Panc1 (cell line): ENCODE data around the gene FAM53A. TPM values are rescaled to one million over a fixed set of nuclear protein-coding genes. Genes with fewer than 3 reads are reported as not detected.

Source experiments
- ATAC-seq: fragments of 200-7000 bp; cut with Tn5 transposase; 2 replicates; pipeline ENCODE4 v1.9.1; 2020; ENCODE audit warnings: mild to moderate bottlenecking, moderate library complexity
- BruUV-seq: library from RNA; stranded (reverse); fragments of 400-500 nt; replicated peaks from 2 replicates; lab custom pipeline; 2021; lab: Mats Ljungman, UMichigan
- CTCF ChIA-PET: fragments of 300-600 bp; sonication (Branson Sonifier 250); formaldehyde crosslinking; loops from one replicate; lab custom pipeline; 2022; ENCODE audit warnings: antibody characterized with exemption; lab: Charles Lee
- POLR2A ChIA-PET: fragments of 300-600 bp; sonication (Branson Sonifier 250); formaldehyde crosslinking; loops from one replicate; lab custom pipeline; 2022; ENCODE audit warnings: antibody characterized with exemption; lab: Charles Lee
- DNase-seq: peaks from one replicate; pipeline ENCODE4 v3.0.0-alpha.2; 2010; ENCODE audit warnings: low read depth, low spot score
- H3K27ac ChIP-seq: 2 replicates; pipeline ENCODE4 v1.5.1; 2011; ENCODE audit warnings: mild to moderate bottlenecking, low read length, inconsistent platforms
- H3K27me3 ChIP-seq: fragments of 200-500 bp; sonication (Bioruptor generic); 2 replicates; pipeline ENCODE4 v1.6.0; 2014; ENCODE audit warnings: low read length, inconsistent platforms; ENCODE audit not compliant: control insufficient read depth, insufficient read depth
- H3K36me3 ChIP-seq: fragments of 200-500 bp; sonication (Bioruptor generic); 2 replicates; pipeline ENCODE4 v1.5.1; 2014; ENCODE audit warnings: inconsistent platforms, mild to moderate bottlenecking, low read length, moderate library complexity; ENCODE audit not compliant: control insufficient read depth, insufficient read depth
- H3K4me1 ChIP-seq: 2 replicates; pipeline ENCODE4 v1.5.1; 2011; ENCODE audit warnings: inconsistent platforms, mild to moderate bottlenecking, low read length, moderate library complexity; ENCODE audit not compliant: control insufficient read depth, insufficient read depth
- H3K4me3 ChIP-seq, 2 experiments: 2 replicates each; pipeline ENCODE4 v1.5.1; 2011 to 2012; ENCODE audit warnings: low read depth in 2 of 2, low read length in 2 of 2, mild to moderate bottlenecking in 2 of 2, inconsistent platforms in 1 of 2, moderate library complexity in 1 of 2
- H3K9me3 ChIP-seq: fragments of 200-500 bp; sonication (Bioruptor generic); 2 replicates; pipeline ENCODE4 v1.5.1; 2014; ENCODE audit warnings: low read depth, mild to moderate bottlenecking, inconsistent platforms, low read length, moderate library complexity; ENCODE audit not compliant: control insufficient read depth, insufficient read depth
- POLR2AphosphoS5 ChIP-seq: IDR thresholded peaks from 2 replicates; pipeline ENCODE4 v1.6.1; 2012; ENCODE audit warnings: mild to moderate bottlenecking, low read depth, low read length, moderate library complexity
- SIN3A ChIP-seq: IDR thresholded peaks from 2 replicates; pipeline ENCODE4 v1.6.1; 2012; ENCODE audit warnings: low read depth, mild to moderate bottlenecking, low read length, moderate library complexity, borderline replicate concordance; ENCODE audit not compliant: insufficient read depth
- TCF7L2 ChIP-seq: IDR thresholded peaks from 2 replicates; pipeline ENCODE4 v1.6.1; 2011; ENCODE audit warnings: mild to moderate bottlenecking, low read depth, low read length, inconsistent platforms
- in situ Hi-C: cut with HindIII; loops from 2 replicates; pipeline ENCODE4 v1.10.0; 2016; ENCODE audit warnings: low sequenced_read_pairs, low pct_unique_long_range_greater_than_20kb
- intact Hi-C: fragments of 100-400 bp; cut with micrococcal nuclease; formaldehyde crosslinking; loops from one replicate; pipeline ENCODE4 v1.10.0; 2022; ENCODE audit not compliant: unreplicated experiment
- total RNA-seq: library from RNA; stranded (reverse); gene quantifications from one replicate; pipeline ENCODE4 v1.2.1, GENCODE V29; 2021; ENCODE audit not compliant: unreplicated experiment
- TF ChIP-seq, protein P1 (sequence below), 2 experiments: IDR thresholded peaks; 2 replicates each; pipeline ENCODE4 v1.6.1; 2011 to 2012; ENCODE audit warnings: low read depth in 2 of 2, control low read depth in 1 of 2, low read length in 1 of 2, mild to moderate bottlenecking in 1 of 2, moderate library complexity in 1 of 2; ENCODE audit not compliant: insufficient read depth in 1 of 2
- TF ChIP-seq, protein P2 (sequence below): fragments of 450-650 bp; IDR thresholded peaks from 2 replicates; pipeline ENCODE4 v1.5.1; 2017; ENCODE audit warnings: mild to moderate bottlenecking

FAM53A gene
- total RNA-seq, 1 experiment from 2014 or later: 7.0 TPM

DNA sequence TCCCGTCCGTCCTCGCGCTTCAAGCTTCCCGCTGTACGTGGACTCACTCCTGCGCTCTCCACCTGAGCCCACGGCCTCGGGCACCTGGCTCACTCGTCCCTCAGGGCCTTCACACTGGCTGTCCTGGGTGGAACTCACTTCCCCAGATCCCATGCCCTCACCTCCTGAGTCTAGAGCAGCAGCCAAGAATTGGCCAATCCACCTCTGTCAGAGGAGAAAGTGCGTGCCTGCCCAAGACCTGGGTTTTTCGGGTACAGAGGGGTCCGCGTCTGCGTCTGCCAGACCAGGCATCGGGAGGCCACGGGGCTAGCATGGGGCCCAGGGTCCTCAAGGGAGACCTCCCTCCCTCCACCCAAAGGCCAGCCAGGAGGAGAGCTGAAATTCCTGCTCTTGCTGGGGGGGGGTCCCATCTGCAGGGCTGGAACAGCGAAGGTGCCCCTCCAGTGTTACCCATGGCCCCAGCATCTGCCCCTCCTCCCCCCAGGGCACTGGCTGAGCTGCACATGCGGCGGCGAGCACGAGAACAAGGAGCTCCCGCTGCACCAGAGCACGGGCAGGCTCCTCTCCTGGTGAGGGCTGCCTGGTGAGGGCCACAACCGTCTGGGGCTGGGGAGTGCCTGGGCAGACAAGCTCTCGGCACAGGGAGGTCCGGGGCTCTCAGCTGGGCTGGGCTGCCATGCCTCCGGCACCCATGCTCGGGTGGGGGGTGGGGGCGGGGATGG lies 47.5 kb downstream of the FAM53A start:
- Histone ChIP-seq H3K9me3 (no peaks in the 10 kb centered on the region), H3K27me3 (no peaks in the 10 kb centered on the region), H3K4me3 (no peak overlapping the region), H3K36me3 (no peaks in the 10 kb centered on the region), H3K27ac (no peak overlapping the region), H3K4me1 (no peaks in the 10 kb centered on the region)
- ATAC-seq (no peak), DNase-seq (no peak)
- intact Hi-C loops (no loop called here), in situ Hi-C loops (no loop called here)
- TF ChIP-seq SIN3A: no peak
- no peak for TF ChIP-seq TCF7L2
- CTCF ChIA-PET: no interaction called here
- BruUV-seq: no TSS peak
- POLR2A ChIA-PET: no interaction called here

DNA sequence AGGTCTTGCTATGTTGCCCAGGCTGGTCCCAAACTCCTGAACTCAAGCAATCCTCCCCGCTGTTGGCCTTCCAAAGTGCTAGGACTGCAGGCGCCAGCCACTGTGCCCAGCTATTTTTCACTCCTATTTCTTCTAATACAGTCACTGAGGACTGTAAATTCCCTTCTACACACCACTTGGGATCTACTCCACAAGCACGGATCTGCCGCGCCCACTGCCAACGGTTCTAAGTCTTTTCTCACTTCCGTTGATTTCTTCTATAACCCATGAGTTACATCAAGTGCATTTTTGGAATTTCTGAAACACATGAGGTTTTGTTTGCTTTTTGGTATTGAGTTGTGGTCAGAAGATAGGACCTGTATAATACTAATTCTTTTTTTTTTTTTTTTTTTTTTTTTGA lies 48.6 kb downstream of the FAM53A start:
- Histone ChIP-seq H3K27me3 (no peaks in the 10 kb centered on the region), H3K4me3 (no peak overlapping the region), H3K27ac (no peak overlapping the region), H3K36me3 (no peaks in the 10 kb centered on the region), H3K4me1 (no peaks in the 10 kb centered on the region), H3K9me3 (no peaks in the 10 kb centered on the region)
- POLR2A ChIA-PET: no interaction called here
- intact Hi-C loops: no loop called here
- DNase-seq: no peak
- in situ Hi-C loops: no loop called here
- BruUV-seq: no TSS peak
- TF ChIP-seq TCF7L2 (no peak), SIN3A (no peak), POLR2AphosphoS5 (no peak)
- TF ChIP-seq, protein P1, sequence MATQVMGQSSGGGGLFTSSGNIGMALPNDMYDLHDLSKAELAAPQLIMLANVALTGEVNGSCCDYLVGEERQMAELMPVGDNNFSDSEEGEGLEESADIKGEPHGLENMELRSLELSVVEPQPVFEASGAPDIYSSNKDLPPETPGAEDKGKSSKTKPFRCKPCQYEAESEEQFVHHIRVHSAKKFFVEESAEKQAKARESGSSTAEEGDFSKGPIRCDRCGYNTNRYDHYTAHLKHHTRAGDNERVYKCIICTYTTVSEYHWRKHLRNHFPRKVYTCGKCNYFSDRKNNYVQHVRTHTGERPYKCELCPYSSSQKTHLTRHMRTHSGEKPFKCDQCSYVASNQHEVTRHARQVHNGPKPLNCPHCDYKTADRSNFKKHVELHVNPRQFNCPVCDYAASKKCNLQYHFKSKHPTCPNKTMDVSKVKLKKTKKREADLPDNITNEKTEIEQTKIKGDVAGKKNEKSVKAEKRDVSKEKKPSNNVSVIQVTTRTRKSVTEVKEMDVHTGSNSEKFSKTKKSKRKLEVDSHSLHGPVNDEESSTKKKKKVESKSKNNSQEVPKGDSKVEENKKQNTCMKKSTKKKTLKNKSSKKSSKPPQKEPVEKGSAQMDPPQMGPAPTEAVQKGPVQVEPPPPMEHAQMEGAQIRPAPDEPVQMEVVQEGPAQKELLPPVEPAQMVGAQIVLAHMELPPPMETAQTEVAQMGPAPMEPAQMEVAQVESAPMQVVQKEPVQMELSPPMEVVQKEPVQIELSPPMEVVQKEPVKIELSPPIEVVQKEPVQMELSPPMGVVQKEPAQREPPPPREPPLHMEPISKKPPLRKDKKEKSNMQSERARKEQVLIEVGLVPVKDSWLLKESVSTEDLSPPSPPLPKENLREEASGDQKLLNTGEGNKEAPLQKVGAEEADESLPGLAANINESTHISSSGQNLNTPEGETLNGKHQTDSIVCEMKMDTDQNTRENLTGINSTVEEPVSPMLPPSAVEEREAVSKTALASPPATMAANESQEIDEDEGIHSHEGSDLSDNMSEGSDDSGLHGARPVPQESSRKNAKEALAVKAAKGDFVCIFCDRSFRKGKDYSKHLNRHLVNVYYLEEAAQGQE (IDR thresholded peaks at IDR 0.05; ENCODE audit: insufficient read depth in 1 of 2, low read depth in 2 of 2, low read length in 1 of 2): no peak
- TF ChIP-seq, protein P2, sequence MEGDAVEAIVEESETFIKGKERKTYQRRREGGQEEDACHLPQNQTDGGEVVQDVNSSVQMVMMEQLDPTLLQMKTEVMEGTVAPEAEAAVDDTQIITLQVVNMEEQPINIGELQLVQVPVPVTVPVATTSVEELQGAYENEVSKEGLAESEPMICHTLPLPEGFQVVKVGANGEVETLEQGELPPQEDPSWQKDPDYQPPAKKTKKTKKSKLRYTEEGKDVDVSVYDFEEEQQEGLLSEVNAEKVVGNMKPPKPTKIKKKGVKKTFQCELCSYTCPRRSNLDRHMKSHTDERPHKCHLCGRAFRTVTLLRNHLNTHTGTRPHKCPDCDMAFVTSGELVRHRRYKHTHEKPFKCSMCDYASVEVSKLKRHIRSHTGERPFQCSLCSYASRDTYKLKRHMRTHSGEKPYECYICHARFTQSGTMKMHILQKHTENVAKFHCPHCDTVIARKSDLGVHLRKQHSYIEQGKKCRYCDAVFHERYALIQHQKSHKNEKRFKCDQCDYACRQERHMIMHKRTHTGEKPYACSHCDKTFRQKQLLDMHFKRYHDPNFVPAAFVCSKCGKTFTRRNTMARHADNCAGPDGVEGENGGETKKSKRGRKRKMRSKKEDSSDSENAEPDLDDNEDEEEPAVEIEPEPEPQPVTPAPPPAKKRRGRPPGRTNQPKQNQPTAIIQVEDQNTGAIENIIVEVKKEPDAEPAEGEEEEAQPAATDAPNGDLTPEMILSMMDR: no peak
- CTCF ChIA-PET: no interaction called here
- ATAC-seq: no peak

DNA sequence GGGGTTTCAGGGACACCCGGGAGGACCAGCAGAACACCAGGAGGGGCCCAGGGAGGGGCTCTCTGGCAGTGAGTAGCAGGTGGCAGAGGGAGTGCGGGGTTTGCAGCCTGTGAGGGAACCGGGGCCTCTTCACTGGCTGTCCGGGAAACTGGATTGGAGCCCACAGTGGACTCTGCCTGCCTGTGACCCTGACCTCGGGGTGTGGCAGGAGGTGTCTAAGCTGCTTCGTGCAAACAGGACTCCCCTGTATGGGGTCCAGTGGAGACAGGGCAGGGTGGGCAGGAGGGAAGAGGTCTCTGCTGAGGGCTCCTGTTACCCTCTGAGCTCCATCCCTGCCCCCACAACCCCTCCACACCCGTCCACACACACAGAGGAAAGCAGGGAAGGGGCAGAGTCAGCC lies 50.1 kb downstream of the FAM53A start:
- no TSS peak for BruUV-seq
- intact Hi-C loops: no loop called here
- H3K27ac ChIP-seq: no peak overlapping the region
- H3K27me3 ChIP-seq: no peaks in the 10 kb centered on the region
- H3K4me3 ChIP-seq: no peak overlapping the region
- DNase-seq (no peak), ATAC-seq (no peak)
- ChIA-PET CTCF (no interaction called here), POLR2A (no interaction called here)
- no peaks in the 10 kb centered on the region for H3K9me3 ChIP-seq
- no peak for TF ChIP-seq TCF7L2
- TF ChIP-seq, protein P1 (IDR thresholded peaks at IDR 0.05; ENCODE audit: insufficient read depth in 1 of 2, low read depth in 2 of 2, low read length in 1 of 2): no peak
- TF ChIP-seq, protein P2: no peak
- no peak for TF ChIP-seq SIN3A
- no peak for TF ChIP-seq POLR2AphosphoS5
- H3K36me3 ChIP-seq: no peaks in the 10 kb centered on the region
- in situ Hi-C loops: no loop called here
- no peaks in the 10 kb centered on the region for H3K4me1 ChIP-seq
